HCT116 (cell line): ENCODE data around the gene IL31RA.

Experiments used
- ATF3 ChIP-seq: IDR thresholded peaks from 2 replicates; pipeline ENCODE4 v1.6.1; 2012
- CEBPB ChIP-seq: IDR thresholded peaks from 2 replicates; pipeline ENCODE4 v1.6.1; 2012; ENCODE audit warnings: low read depth
- EZH2 ChIP-seq: fragments of 200-600 bp; sonication (generic); IDR thresholded peaks from 2 replicates; pipeline ENCODE4 v1.6.1; 2017; ENCODE audit warnings: antibody characterized with exemption, mixed run types
- JUND ChIP-seq: IDR thresholded peaks from 2 replicates; pipeline ENCODE4 v1.6.1; 2012
- POLR2A ChIP-seq: IDR thresholded peaks from 2 replicates; pipeline ENCODE4 v1.7.0; 2011; ENCODE audit warnings: borderline replicate concordance; ENCODE audit not compliant: insufficient read depth, insufficient read length; ENCODE audit errors: extremely low read depth
- POLR2AphosphoS5 ChIP-seq: IDR thresholded peaks from 2 replicates; pipeline ENCODE4 v1.6.1; 2011; ENCODE audit warnings: mild to moderate bottlenecking, low read depth, low read length, moderate library complexity
- RAD21 ChIP-seq: IDR thresholded peaks from 2 replicates; pipeline ENCODE4 v1.6.1; 2012; ENCODE audit warnings: low read depth, mild to moderate bottlenecking
- SIN3A ChIP-seq: IDR thresholded peaks from 2 replicates; pipeline ENCODE4 v1.6.1; 2012; ENCODE audit warnings: low read depth
- TF ChIP-seq, protein P1 (sequence below): IDR thresholded peaks from 2 replicates; pipeline ENCODE4 v1.6.1; 2012
- TF ChIP-seq, protein P2 (sequence below), 3 experiments: fragments of 200-600 bp in 1 of 3; sonication (generic) in 1 of 3; IDR thresholded peaks in 2 of 3; conservative IDR thresholded peaks in 1 of 3; 2 replicates each; pipeline ENCODE4 v1.5.1; 2012 to 2017; ENCODE audit warnings: low read depth in 2 of 3, low read length in 2 of 3, antibody characterized with exemption in 1 of 3, borderline replicate concordance in 1 of 3, control low read depth in 1 of 3, mild to moderate bottlenecking in 1 of 3, mixed read lengths in 1 of 3, mixed run types in 1 of 3, moderate library complexity in 1 of 3; ENCODE audit not compliant: insufficient read depth in 1 of 3
- TF ChIP-seq, protein P3 (sequence below): IDR thresholded peaks from 2 replicates; pipeline ENCODE4 v1.6.1; 2012; ENCODE audit warnings: low read depth

DNA sequence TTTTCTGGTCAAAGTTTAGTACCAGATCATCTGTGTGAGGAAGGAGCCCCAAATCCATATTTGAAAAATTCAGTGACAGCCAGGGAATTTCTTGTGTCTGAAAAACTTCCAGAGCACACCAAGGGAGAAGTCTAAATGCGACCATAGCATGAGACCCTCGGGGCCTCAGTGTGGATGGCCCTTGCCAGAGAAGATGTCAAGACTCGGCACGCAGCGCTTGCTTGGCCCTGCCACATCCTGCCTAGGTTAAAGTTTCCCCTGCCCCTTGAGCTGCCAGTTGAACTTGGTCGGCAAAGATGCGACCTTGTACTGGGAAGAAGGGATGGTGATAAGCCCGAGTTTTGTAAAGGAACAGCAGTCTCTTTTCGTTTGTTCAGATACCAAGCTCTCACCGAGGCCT is 65.8 kb downstream of the IL31RA start:
- TF ChIP-seq POLR2AphosphoS5 (no peak), JUND (no peak), POLR2A (no peak), CEBPB (no peak), ATF3 (no peak), EZH2 (no peak), SIN3A (no peak), RAD21 (no peak)
- TF ChIP-seq, protein P1, sequence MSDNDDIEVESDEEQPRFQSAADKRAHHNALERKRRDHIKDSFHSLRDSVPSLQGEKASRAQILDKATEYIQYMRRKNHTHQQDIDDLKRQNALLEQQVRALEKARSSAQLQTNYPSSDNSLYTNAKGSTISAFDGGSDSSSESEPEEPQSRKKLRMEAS = no peak
- TF ChIP-seq, protein P2, sequence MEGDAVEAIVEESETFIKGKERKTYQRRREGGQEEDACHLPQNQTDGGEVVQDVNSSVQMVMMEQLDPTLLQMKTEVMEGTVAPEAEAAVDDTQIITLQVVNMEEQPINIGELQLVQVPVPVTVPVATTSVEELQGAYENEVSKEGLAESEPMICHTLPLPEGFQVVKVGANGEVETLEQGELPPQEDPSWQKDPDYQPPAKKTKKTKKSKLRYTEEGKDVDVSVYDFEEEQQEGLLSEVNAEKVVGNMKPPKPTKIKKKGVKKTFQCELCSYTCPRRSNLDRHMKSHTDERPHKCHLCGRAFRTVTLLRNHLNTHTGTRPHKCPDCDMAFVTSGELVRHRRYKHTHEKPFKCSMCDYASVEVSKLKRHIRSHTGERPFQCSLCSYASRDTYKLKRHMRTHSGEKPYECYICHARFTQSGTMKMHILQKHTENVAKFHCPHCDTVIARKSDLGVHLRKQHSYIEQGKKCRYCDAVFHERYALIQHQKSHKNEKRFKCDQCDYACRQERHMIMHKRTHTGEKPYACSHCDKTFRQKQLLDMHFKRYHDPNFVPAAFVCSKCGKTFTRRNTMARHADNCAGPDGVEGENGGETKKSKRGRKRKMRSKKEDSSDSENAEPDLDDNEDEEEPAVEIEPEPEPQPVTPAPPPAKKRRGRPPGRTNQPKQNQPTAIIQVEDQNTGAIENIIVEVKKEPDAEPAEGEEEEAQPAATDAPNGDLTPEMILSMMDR (IDR thresholded peaks at IDR 0.05 in 2 of 3, conservative IDR thresholded peaks at IDR 0.05 in 1 of 3; ENCODE audit: borderline replicate concordance in 1 of 3, insufficient read depth in 1 of 3, low read depth in 2 of 3, low read length in 2 of 3) = no peak
- TF ChIP-seq, protein P3, sequence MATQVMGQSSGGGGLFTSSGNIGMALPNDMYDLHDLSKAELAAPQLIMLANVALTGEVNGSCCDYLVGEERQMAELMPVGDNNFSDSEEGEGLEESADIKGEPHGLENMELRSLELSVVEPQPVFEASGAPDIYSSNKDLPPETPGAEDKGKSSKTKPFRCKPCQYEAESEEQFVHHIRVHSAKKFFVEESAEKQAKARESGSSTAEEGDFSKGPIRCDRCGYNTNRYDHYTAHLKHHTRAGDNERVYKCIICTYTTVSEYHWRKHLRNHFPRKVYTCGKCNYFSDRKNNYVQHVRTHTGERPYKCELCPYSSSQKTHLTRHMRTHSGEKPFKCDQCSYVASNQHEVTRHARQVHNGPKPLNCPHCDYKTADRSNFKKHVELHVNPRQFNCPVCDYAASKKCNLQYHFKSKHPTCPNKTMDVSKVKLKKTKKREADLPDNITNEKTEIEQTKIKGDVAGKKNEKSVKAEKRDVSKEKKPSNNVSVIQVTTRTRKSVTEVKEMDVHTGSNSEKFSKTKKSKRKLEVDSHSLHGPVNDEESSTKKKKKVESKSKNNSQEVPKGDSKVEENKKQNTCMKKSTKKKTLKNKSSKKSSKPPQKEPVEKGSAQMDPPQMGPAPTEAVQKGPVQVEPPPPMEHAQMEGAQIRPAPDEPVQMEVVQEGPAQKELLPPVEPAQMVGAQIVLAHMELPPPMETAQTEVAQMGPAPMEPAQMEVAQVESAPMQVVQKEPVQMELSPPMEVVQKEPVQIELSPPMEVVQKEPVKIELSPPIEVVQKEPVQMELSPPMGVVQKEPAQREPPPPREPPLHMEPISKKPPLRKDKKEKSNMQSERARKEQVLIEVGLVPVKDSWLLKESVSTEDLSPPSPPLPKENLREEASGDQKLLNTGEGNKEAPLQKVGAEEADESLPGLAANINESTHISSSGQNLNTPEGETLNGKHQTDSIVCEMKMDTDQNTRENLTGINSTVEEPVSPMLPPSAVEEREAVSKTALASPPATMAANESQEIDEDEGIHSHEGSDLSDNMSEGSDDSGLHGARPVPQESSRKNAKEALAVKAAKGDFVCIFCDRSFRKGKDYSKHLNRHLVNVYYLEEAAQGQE = no peak
